Natural killer cell (primary cell): ENCODE data around the gene FRYL. TPM values are rescaled to one million over a fixed set of nuclear protein-coding genes. Genes with fewer than 3 reads are reported as not detected.

Experiments used
- ATAC-seq, 3 donors: fragments of 150-1000 bp in 2 of 3; fragments of 200-7000 bp in 1 of 3; cut with Tn5 transposase; 1 replicate in 1 of 3; 2 replicates in 2 of 3; pipeline ENCODE4 v1.10.0; 2021; ENCODE audit warnings: mild to moderate bottlenecking in 2 of 3, moderate library complexity in 2 of 3
- DNase-seq, 2 donors: peaks; one replicate each; pipeline versions ENCODE4 v3.0.0 to v3.0.0-alpha.2; 2013 to 2021; ENCODE audit warnings: mixed read lengths in 1 of 2
- H3K27ac ChIP-seq: one replicate; pipeline ENCODE4 v1.5.1; 2013; ENCODE audit warnings: mild to moderate bottlenecking, low read length
- H3K27me3 ChIP-seq: one replicate; pipeline ENCODE4 v1.6.1; 2013; ENCODE audit warnings: low read length; ENCODE audit not compliant: control insufficient read depth, insufficient read depth
- H3K36me3 ChIP-seq: one replicate; pipeline ENCODE4 v1.6.1; 2013; ENCODE audit warnings: low read length; ENCODE audit not compliant: control insufficient read depth, insufficient read depth
- H3K4me1 ChIP-seq: one replicate; pipeline ENCODE4 v1.6.1; 2013; ENCODE audit warnings: low read length; ENCODE audit not compliant: control insufficient read depth, insufficient read depth
- H3K4me3 ChIP-seq: one replicate; pipeline ENCODE4 v1.5.1; 2013; ENCODE audit warnings: low read length
- H3K9me3 ChIP-seq: one replicate; pipeline ENCODE4 v1.6.1; 2013; ENCODE audit warnings: low read length; ENCODE audit not compliant: control insufficient read depth, insufficient read depth
- H3K27ac Mint-ChIP-seq, 2 donors: one replicate each; pipeline ENCODE4 v1.8.0; 2022; ENCODE audit warnings: mild to moderate bottlenecking in 2 of 2, mixed read lengths in 2 of 2, moderate library complexity in 1 of 2
- H3K27me3 Mint-ChIP-seq, 2 donors: one replicate each; pipeline ENCODE4 v1.8.0; 2022; ENCODE audit warnings: low read depth in 2 of 2, mixed read lengths in 2 of 2
- H3K36me3 Mint-ChIP-seq: one replicate; pipeline ENCODE4 v1.8.0; 2022; ENCODE audit warnings: mixed read lengths
- H3K4me1 Mint-ChIP-seq, 2 donors: one replicate each; pipeline ENCODE4 v1.8.0; 2022; ENCODE audit warnings: mixed read lengths in 2 of 2
- H3K4me3 Mint-ChIP-seq: one replicate; pipeline ENCODE4 v1.8.0; 2022; ENCODE audit warnings: mild to moderate bottlenecking, moderate library complexity, mixed read lengths
- H3K9me3 Mint-ChIP-seq, 2 donors: one replicate each; pipeline ENCODE4 v1.8.0; 2022; ENCODE audit warnings: mixed read lengths in 2 of 2
- CTCF ChIP-seq: fragments of 200-600 bp; IDR thresholded peaks from one replicate; pipeline ENCODE4 v1.8.0; 2022; ENCODE audit warnings: antibody characterized with exemption
- WGBS: methylation state at CpG from one replicate; pipeline ENCODE4 v1.1.7; 2013; ENCODE audit warnings: missing lambda C conversion rate; ENCODE audit not compliant: insufficient coverage; 5-methylcytosine and 5-hydroxymethylcytosine counted together
- intact Hi-C: fragments of 100-400 bp; cut with micrococcal nuclease; formaldehyde crosslinking; loops from one replicate; pipeline ENCODE4 v1.14.2; 2022
- total RNA-seq, 4 donors: library from RNA; stranded (reverse); fragments of 120-200 nt in 1 of 4; gene quantifications; one replicate each; pipeline versions ENCODE4 v1.2.3 to v1.2.4, GENCODE V29; 2013 to 2022

FRYL gene
- total RNA-seq, 3 donors from 2014 or later (not counting 1 experiment from before 2014, with no cell fraction given): 143 to 181 (median 146) TPM

GRCh38 chr4:48692044-48692443 is 88.0 kb downstream of the FRYL start:
- H3K27me3 Mint-ChIP-seq: no peaks in the 10 kb centered on the region
- H3K9me3 Mint-ChIP-seq: no peaks in the 10 kb centered on the region
- ATAC-seq: no peak
- H3K4me3 ChIP-seq: no peak overlapping the region
- intact Hi-C loops: loop anchor here (10.0 kb wide), 1 partner anchor 143 kb away; the partner anchor contains the start of gene OCIAD1
- no peaks in the 10 kb centered on the region for H3K36me3 ChIP-seq
- H3K9me3 ChIP-seq: no peaks in the 10 kb centered on the region
- H3K36me3 Mint-ChIP-seq: no peaks in the 10 kb centered on the region
- 91% methylated on average over 1 of the region's 2 CpGs for WGBS
- H3K27ac Mint-ChIP-seq: peak overlapping the region; percentile 18 to 69
- H3K4me1 ChIP-seq: no peaks in the 10 kb centered on the region
- H3K4me1 Mint-ChIP-seq: peaks cover 44 to 45% of the 10 kb centered on the region in 2 donors
- no peak for DNase-seq
- H3K27me3 ChIP-seq: no peaks in the 10 kb centered on the region
- H3K27ac ChIP-seq: no peak overlapping the region
- TF ChIP-seq CTCF: no peak
- H3K4me3 Mint-ChIP-seq: no peak overlapping the region

- Mint-ChIP-seq H3K9me3 (no peaks in the 10 kb centered on the region), H3K4me3 (no peak overlapping the region), H3K27ac (peak overlapping the region in 1 of 2 donors; percentile 29), H3K4me1 (peaks cover 38 to 42% of the 10 kb centered on the region in 2 donors), H3K27me3 (no peaks in the 10 kb centered on the region), H3K36me3 (no peaks in the 10 kb centered on the region)
- Histone ChIP-seq H3K4me3 (no peak overlapping the region), H3K4me1 (no peaks in the 10 kb centered on the region), H3K36me3 (no peaks in the 10 kb centered on the region), H3K9me3 (no peaks in the 10 kb centered on the region), H3K27ac (no peak overlapping the region), H3K27me3 (no peaks in the 10 kb centered on the region)
- intact Hi-C loops: no loop called here
- no peak for ATAC-seq
- no CpG with 5 or more reads among the region's 1 CpG for WGBS
- no peak for TF ChIP-seq CTCF
- DNase-seq: no peak
Observed at GRCh38 chr4:48688953-48689352, 91.1 kb downstream of the FRYL start.

GRCh38 chr4:48687313-48688051 is 92.6 kb downstream of the FRYL start:
- no peak overlapping the region for H3K27ac ChIP-seq
- H3K4me3 ChIP-seq: no peak overlapping the region
- WGBS: 94% methylated on average over 6 of the region's 10 CpGs
- H3K27ac Mint-ChIP-seq: peak overlapping the region; percentile 19 to 27
- H3K4me3 Mint-ChIP-seq: no peak overlapping the region
- H3K9me3 Mint-ChIP-seq: no peaks in the 10 kb centered on the region
- H3K4me1 ChIP-seq: no peaks in the 10 kb centered on the region
- no peak for TF ChIP-seq CTCF
- no peaks in the 10 kb centered on the region for H3K36me3 Mint-ChIP-seq
- H3K36me3 ChIP-seq: no peaks in the 10 kb centered on the region
- ATAC-seq (no peak), DNase-seq (no peak)
- H3K9me3 ChIP-seq: no peaks in the 10 kb centered on the region
- H3K27me3 ChIP-seq: no peaks in the 10 kb centered on the region
- intact Hi-C loops: no loop called here
- H3K27me3 Mint-ChIP-seq: no peaks in the 10 kb centered on the region
- H3K4me1 Mint-ChIP-seq: peaks cover 43 to 44% of the 10 kb centered on the region in 2 donors

- H3K4me1 Mint-ChIP-seq: peaks cover 54% of the 10 kb centered on the region in 2 donors
- H3K27ac ChIP-seq: no peak overlapping the region
Observed at GRCh38 chr4:48686369-48686768, 93.7 kb downstream of the FRYL start.

More at GRCh38 chr4:48686369-48686768, 93.7 kb downstream of the FRYL start:
- H3K36me3 ChIP-seq: no peaks in the 10 kb centered on the region
- Mint-ChIP-seq H3K27me3 (no peaks in the 10 kb centered on the region), H3K4me3 (no peak overlapping the region), H3K9me3 (no peaks in the 10 kb centered on the region), H3K36me3 (no peaks in the 10 kb centered on the region), H3K27ac (peak overlapping the region; percentile 12 to 19)
- 100% methylated on average over 2 of the region's 3 CpGs for WGBS
- H3K4me3 ChIP-seq: no peak overlapping the region
- no peaks in the 10 kb centered on the region for H3K27me3 ChIP-seq
- intact Hi-C loops: no loop called here
- ATAC-seq (no peak), DNase-seq (no peak)
- no peak for TF ChIP-seq CTCF
- no peaks in the 10 kb centered on the region for H3K4me1 ChIP-seq
- H3K9me3 ChIP-seq: no peaks in the 10 kb centered on the region
